Neural crest cell (in vitro differentiated cells): ENCODE measurements around the gene MAP2K2. TPM values are rescaled to one million over a fixed set of nuclear protein-coding genes. Genes with fewer than 3 reads are reported as not detected.

Source experiments
- DNase-seq: peaks from one replicate; pipeline ENCODE4 v3.0.0; 2021; ENCODE audit warnings: low read depth, mixed read lengths, low spot score
- H3K27ac Mint-ChIP-seq: one replicate; pipeline ENCODE4 v1.8.0; 2021; ENCODE audit warnings: mild to moderate bottlenecking, mixed read lengths; ENCODE audit not compliant: unreplicated experiment
- H3K27me3 Mint-ChIP-seq: 2 replicates; pipeline ENCODE4 v1.8.0; 2021; ENCODE audit warnings: low read depth, mild to moderate bottlenecking, mixed read lengths
- H3K36me3 Mint-ChIP-seq: 2 replicates; pipeline ENCODE4 v1.8.0; 2021; ENCODE audit warnings: low read depth, mild to moderate bottlenecking, mixed read lengths
- H3K4me1 Mint-ChIP-seq: 2 replicates; pipeline ENCODE4 v1.8.0; 2021; ENCODE audit warnings: mixed read lengths
- H3K4me3 Mint-ChIP-seq: one replicate; pipeline ENCODE4 v1.8.0; 2021; ENCODE audit warnings: mild to moderate bottlenecking, mixed read lengths
- H3K9me3 Mint-ChIP-seq: 2 replicates; pipeline ENCODE4 v1.8.0; 2021; ENCODE audit warnings: mixed read lengths
- total RNA-seq: library from RNA; stranded (reverse); gene quantifications from 2 replicates; pipeline ENCODE4 v1.2.1, GENCODE V29; 2021
- TF ChIP-seq, protein P1 (sequence below): fragments of 200-600 bp; sonication (generic); conservative IDR thresholded peaks from 2 replicates; pipeline ENCODE4 v1.5.0; 2021; ENCODE audit warnings: antibody characterized with exemption, mild to moderate bottlenecking

MAP2K2 gene
- total RNA-seq, 1 donor from 2014 or later = 178 TPM

DNA sequence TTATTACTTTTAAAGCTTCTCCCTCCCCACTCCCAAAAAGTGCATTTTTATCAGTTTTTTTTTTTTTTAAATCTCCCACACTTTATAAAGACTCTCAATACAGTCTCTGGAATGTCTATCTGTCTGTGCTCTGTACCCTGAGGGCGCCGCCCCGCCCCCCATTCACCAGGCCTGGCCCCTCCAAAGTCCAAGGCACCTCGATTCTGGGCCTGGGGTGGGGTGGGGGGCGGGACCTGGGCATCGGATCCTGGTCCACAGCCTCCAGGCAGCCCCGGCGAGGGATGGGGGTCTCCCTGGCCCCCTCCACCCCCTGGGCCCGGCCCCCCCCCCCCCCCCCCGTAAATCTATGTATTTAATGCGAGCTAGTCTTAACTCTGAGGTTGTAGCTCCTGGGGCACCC is 80.5 kb downstream of the MAP2K2 start:
- no peak overlapping the region for H3K4me3 Mint-ChIP-seq
- H3K27me3 Mint-ChIP-seq = no peaks in the 10 kb centered on the region
- H3K9me3 Mint-ChIP-seq = no peaks in the 10 kb centered on the region
- no peak overlapping the region for H3K27ac Mint-ChIP-seq
- peaks cover 3% of the 10 kb centered on the region for H3K36me3 Mint-ChIP-seq
- TF ChIP-seq, protein P1, sequence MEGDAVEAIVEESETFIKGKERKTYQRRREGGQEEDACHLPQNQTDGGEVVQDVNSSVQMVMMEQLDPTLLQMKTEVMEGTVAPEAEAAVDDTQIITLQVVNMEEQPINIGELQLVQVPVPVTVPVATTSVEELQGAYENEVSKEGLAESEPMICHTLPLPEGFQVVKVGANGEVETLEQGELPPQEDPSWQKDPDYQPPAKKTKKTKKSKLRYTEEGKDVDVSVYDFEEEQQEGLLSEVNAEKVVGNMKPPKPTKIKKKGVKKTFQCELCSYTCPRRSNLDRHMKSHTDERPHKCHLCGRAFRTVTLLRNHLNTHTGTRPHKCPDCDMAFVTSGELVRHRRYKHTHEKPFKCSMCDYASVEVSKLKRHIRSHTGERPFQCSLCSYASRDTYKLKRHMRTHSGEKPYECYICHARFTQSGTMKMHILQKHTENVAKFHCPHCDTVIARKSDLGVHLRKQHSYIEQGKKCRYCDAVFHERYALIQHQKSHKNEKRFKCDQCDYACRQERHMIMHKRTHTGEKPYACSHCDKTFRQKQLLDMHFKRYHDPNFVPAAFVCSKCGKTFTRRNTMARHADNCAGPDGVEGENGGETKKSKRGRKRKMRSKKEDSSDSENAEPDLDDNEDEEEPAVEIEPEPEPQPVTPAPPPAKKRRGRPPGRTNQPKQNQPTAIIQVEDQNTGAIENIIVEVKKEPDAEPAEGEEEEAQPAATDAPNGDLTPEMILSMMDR = no peak
- DNase-seq = no peak
- H3K4me1 Mint-ChIP-seq = no peaks in the 10 kb centered on the region

DNA sequence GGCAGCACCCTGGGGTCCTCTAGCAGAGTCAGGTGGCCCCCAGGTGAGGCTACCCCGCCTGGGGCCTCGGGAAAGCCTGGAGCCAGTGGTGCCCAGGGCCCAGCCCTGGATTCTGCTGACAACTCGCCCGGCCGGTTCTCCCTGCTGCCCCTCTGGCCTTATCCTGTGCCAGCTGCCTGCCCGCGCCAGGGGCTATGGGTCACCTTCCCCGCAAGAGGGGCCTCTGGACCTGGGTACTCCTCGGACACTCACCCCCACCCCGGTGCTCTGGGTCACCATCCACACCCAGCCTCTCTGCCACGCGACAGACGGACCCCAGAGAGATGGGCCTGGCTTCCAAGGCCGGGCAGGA is 81.2 kb downstream of the MAP2K2 start:
- no peaks in the 10 kb centered on the region for H3K9me3 Mint-ChIP-seq
- H3K4me1 Mint-ChIP-seq = no peaks in the 10 kb centered on the region
- TF ChIP-seq, protein P1 = no peak
- no peak for DNase-seq
- no peak overlapping the region for H3K27ac Mint-ChIP-seq
- H3K27me3 Mint-ChIP-seq = no peaks in the 10 kb centered on the region
- no peak overlapping the region for H3K4me3 Mint-ChIP-seq
- H3K36me3 Mint-ChIP-seq = peaks cover 3% of the 10 kb centered on the region

DNA sequence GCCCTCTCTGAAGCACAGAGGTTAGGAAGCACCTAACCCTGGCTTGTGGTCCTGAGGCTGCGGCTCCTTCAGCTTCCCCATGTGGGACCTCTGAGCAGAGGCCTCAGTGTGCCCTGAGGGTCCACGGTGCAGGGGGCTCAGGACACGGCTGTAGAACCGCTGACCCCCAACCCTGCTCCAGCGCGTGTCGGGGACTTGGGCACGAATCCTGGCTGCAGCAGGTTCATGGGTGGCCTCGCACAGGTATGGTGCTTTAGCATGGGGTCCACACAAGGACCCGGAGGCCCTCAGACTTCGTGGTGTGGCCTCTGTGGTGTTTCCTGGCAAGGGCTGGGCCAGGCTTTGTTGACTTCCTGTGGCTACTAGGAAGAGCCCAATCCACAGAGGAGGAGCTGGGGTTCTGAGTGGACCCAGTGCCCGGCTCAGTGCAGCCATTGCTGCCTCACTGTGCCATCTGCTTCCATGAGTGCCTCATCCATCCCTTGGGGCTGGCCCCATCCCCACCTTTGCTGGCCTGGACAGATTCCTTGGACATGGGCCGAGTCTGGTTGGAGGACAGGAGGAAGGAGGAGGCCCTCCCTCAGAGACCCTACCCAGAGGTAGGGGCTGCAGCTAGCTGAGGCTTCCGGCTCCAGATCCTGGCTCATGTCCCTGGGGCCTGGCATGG is 81.7 kb downstream of the MAP2K2 start:
- DNase-seq = no peak
- no peaks in the 10 kb centered on the region for H3K4me1 Mint-ChIP-seq
- no peaks in the 10 kb centered on the region for H3K9me3 Mint-ChIP-seq
- no peak overlapping the region for H3K4me3 Mint-ChIP-seq
- TF ChIP-seq, protein P1 = no peak
- no peak overlapping the region for H3K27ac Mint-ChIP-seq
- no peaks in the 10 kb centered on the region for H3K27me3 Mint-ChIP-seq
- H3K36me3 Mint-ChIP-seq = peaks cover 3% of the 10 kb centered on the region

Other genes with a start within 250 kb of the MAP2K2 start
- 14.2 and 16.1 TPM in 2 replicates for gene ATCAY, start 243.4 kb downstream of the MAP2K2 start, total RNA-seq
- not detected in 2 replicates for gene NMRK2, start 191.1 kb downstream of the MAP2K2 start, total RNA-seq
- 61.8 and 63.1 TPM in 2 replicates for gene DAPK3, start 153.0 kb downstream of the MAP2K2 start, total RNA-seq
- gene EEF2, start 138.7 kb downstream of the MAP2K2 start, total RNA-seq = 2,663 and 2,725 TPM in 2 replicates
- 49.6 and 58.8 TPM in 2 replicates for gene PIAS4, start 116.4 kb downstream of the MAP2K2 start, total RNA-seq
- 15.2 and 15.7 TPM in 2 replicates for gene ZBTB7A, start 57.2 kb downstream of the MAP2K2 start, total RNA-seq
- not detected in 2 replicates for gene CREB3L3, start 29.5 kb upstream of the MAP2K2 start, total RNA-seq
- 33.9 and 34.8 TPM in 2 replicates for gene SIRT6, start 58.4 kb upstream of the MAP2K2 start, total RNA-seq
- gene ANKRD24, start 58.6 kb upstream of the MAP2K2 start, total RNA-seq = 0.19 and 0.27 TPM in 2 replicates
- not detected in 2 replicates for gene EBI3, start 105.4 kb upstream of the MAP2K2 start, total RNA-seq
- 22.9 and 24.9 TPM in 2 replicates for gene YJU2, start 123.0 kb upstream of the MAP2K2 start, total RNA-seq
- 2.7 and 4.5 TPM in 2 replicates for gene SHD, start 155.1 kb upstream of the MAP2K2 start, total RNA-seq
- not detected in 2 replicates for gene TMIGD2, start 178.3 kb upstream of the MAP2K2 start, total RNA-seq
- gene FSD1, start 180.5 kb upstream of the MAP2K2 start, total RNA-seq = 51.9 and 53.5 TPM in 2 replicates
- 4.1 and 5.0 TPM in 2 replicates for gene STAP2, start 214.7 kb upstream of the MAP2K2 start, total RNA-seq
- gene MPND, start 219.4 kb upstream of the MAP2K2 start, total RNA-seq = 45.3 and 45.6 TPM in 2 replicates